Activated naive CD8-positive, alpha-beta T cell treated with anti-CD3 and anti-CD28 coated beads, Interleukin-2, amount 10 ng/mL, durations not matched to agents 7 days and 5 days (primary cell): ENCODE measurements around the gene TOP3B. TPM values are rescaled to one million over a fixed set of nuclear protein-coding genes. Genes with fewer than 3 reads are reported as not detected.
A peak's percentile ranks its signal among the peaks of the same experiment; 100 is the strongest.

Experiments
- ATAC-seq: fragments of 150-1000 bp; cut with Tn5 transposase; one replicate; pipeline ENCODE4 v1.10.0; 2021; ENCODE audit warnings: low read depth, moderate library complexity
- POLR2A ChIA-PET: fragments of 350-600 bp; sonication (Branson Sonifier 250); formaldehyde crosslinking; loops from one replicate; lab custom pipeline; 2021; ENCODE audit warnings: antibody characterized with exemption; lab: Charles Lee
- DNase-seq: peaks from one replicate; pipeline ENCODE4 v3.0.0; 2021
- H3K27ac Mint-ChIP-seq: one replicate; pipeline ENCODE4 v1.8.0; 2022; ENCODE audit warnings: mild to moderate bottlenecking, mixed read lengths
- H3K27me3 Mint-ChIP-seq: one replicate; pipeline ENCODE4 v1.8.0; 2022; ENCODE audit warnings: mild to moderate bottlenecking, moderate library complexity, mixed read lengths
- H3K36me3 Mint-ChIP-seq: one replicate; pipeline ENCODE4 v1.8.0; 2021; ENCODE audit warnings: mild to moderate bottlenecking, mixed read lengths
- H3K4me1 Mint-ChIP-seq: one replicate; pipeline ENCODE4 v1.8.0; 2021; ENCODE audit warnings: mixed read lengths
- H3K4me3 Mint-ChIP-seq: one replicate; pipeline ENCODE4 v1.8.0; 2022; ENCODE audit warnings: mild to moderate bottlenecking, moderate library complexity, mixed read lengths
- H3K9me3 Mint-ChIP-seq: one replicate; pipeline ENCODE4 v1.8.0; 2021; ENCODE audit warnings: mixed read lengths
- total RNA-seq, 2 experiments: library from RNA; stranded (reverse); gene quantifications; one replicate each; pipeline ENCODE4 v1.2.3, GENCODE V29; 2021

TOP3B gene
- total RNA-seq, 2 experiments from 2014 or later: 45.6 to 56.6 TPM

- DNase-seq (peak; percentile 95), ATAC-seq (peak; percentile 98)
- no peaks in the 10 kb centered on the region for H3K36me3 Mint-ChIP-seq
- no peaks in the 10 kb centered on the region for H3K27me3 Mint-ChIP-seq
- H3K4me3 Mint-ChIP-seq: peak overlapping the region; percentile 84
- no peaks in the 10 kb centered on the region for H3K9me3 Mint-ChIP-seq
- POLR2A ChIA-PET: interaction anchor here (1.7 to 2.2 kb wide), 2 partner anchors 15 to 203 kb away, joined by 5 to 8 read pairs; partner anchors contain the start of genes PPM1F and YPEL1
- H3K27ac Mint-ChIP-seq: peak overlapping the region; percentile 81
- H3K4me1 Mint-ChIP-seq: peaks cover 46% of the 10 kb centered on the region
Measured at GRCh38 chr22:21938071-21938822, 44.3 kb downstream of the TOP3B start.

GRCh38 chr22:21937821-21938070 is 44.8 kb downstream of the TOP3B start:
- Mint-ChIP-seq H3K4me3 (peak overlapping the region; percentile 84), H3K27me3 (no peaks in the 10 kb centered on the region), H3K36me3 (no peaks in the 10 kb centered on the region), H3K9me3 (no peaks in the 10 kb centered on the region), H3K4me1 (peaks cover 43% of the 10 kb centered on the region), H3K27ac (peak overlapping the region; percentile 81)
- POLR2A ChIA-PET: interaction anchor here (1.7 to 2.2 kb wide), 2 partner anchors 15 to 202 kb away, joined by 5 to 8 read pairs; partner anchors contain the start of genes PPM1F and YPEL1
- no peak for ATAC-seq
- DNase-seq: no peak

DNA sequence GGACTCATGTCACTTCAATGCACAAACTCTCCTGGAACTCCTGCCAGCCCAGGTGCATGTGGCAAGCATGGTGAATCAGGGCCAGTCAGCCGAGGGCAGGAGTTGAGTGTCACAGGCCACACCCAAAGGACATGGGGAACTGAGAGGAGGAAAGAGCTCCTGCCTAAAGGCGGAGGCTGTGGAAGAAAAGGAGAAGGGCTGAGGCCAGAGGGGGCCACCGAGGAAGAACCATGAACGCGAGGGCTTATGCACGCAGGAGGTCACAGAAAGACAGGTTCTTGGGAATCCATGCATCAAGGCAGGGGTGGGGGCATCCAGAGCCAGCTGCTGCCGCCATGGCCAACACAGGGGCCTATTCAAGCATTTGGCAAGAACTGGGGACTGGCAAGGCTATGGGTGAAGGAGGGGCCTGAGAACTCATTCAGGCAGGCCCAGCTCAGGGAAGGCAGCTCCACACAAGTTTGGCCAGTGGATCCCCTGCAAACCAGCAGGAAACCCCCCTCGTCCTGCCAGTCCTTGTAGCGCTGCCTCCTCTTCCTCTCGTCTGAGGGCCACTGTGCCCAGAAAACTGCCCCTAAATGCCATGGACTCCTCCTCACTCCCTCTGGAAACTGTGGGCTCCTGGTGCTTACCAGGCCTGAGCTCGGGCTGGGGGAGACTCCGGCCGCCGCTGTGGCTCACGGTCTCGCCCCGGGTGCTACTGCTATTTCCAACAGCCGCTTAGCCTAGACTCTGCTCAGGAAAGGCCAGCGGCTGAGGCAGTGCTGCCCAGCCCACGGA is 45.4 kb downstream of the TOP3B start:
- no peaks in the 10 kb centered on the region for H3K9me3 Mint-ChIP-seq
- H3K36me3 Mint-ChIP-seq: no peaks in the 10 kb centered on the region
- no peaks in the 10 kb centered on the region for H3K27me3 Mint-ChIP-seq
- ATAC-seq: no peak
- peak overlapping the region; percentile 31 for H3K27ac Mint-ChIP-seq
- DNase-seq: no peak
- no peak overlapping the region for H3K4me3 Mint-ChIP-seq
- H3K4me1 Mint-ChIP-seq: peaks cover 39% of the 10 kb centered on the region
- POLR2A ChIA-PET: interaction anchor here (0.5 to 2.2 kb wide), 4 partner anchors 13 to 202 kb away, joined by 3 to 8 read pairs (median 4); partner anchors contain the start of genes PPM1F and YPEL1

DNA sequence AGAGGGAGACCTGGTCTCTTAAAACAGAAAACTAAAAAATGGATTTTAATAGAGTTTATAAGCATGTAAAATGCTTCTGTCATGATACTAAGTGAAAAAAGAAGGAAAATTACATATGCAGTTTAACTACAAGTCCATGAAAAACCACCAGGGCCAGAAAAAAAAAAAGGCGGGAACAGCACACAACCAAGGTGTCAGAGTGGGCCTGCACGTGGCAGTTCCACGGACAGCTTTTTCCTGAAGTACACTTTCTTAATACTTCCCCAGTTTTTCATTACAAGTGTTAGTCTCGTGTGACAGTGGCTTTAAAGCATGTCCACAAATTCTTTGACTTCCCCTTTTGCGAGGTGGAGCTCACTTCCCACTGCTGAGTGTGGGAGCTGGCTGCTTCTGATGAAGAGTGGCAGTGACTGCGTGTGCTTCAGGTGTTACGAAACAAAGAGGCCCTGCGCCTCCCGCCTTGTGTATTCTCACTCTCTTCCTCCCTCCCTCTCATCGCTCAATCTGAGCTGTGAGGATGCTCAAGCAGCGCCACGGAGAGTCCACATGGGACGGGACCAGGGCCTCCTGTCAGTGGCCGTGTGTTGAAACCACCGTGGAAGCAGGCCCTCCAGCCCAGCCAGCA is 46.3 kb downstream of the TOP3B start:
- H3K4me3 Mint-ChIP-seq: no peak overlapping the region
- POLR2A ChIA-PET: interaction anchor here (1.5 to 2.2 kb wide), 2 partner anchors 16 to 201 kb away, joined by 4 to 5 read pairs; partner anchors contain the start of genes PPM1F and YPEL1

DNA sequence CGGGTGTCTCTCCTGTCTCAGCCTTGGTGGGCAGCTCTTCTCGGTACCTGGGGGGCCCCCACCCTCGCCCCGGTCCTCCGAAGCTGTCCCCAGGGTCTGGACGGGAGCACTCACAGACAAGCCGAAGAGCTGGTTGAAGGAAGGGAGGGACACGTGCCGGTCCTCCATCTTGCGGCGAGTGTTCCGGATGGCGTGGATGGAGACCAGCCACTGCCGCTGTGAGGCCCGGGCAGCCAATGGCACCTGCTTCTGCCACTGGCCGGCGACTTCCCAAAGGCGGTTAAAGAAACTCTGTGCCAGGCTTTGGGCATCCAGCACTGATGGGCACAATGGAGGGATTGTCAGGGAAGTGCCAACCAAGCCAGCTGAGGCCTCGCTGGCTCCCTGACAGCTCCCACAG is 48.7 kb downstream of the TOP3B start:
- H3K9me3 Mint-ChIP-seq: no peaks in the 10 kb centered on the region
- H3K27me3 Mint-ChIP-seq: no peaks in the 10 kb centered on the region
- ATAC-seq (no peak), DNase-seq (no peak)
- peaks cover 14% of the 10 kb centered on the region for H3K4me1 Mint-ChIP-seq
- H3K36me3 Mint-ChIP-seq: no peaks in the 10 kb centered on the region
- H3K4me3 Mint-ChIP-seq: no peak overlapping the region
- H3K27ac Mint-ChIP-seq: no peak overlapping the region
- POLR2A ChIA-PET: no interaction called here

More for the DNA sequence above, 46.3 kb downstream of the TOP3B start:
- no peaks in the 10 kb centered on the region for H3K9me3 Mint-ChIP-seq
- no peak for DNase-seq
- H3K27ac Mint-ChIP-seq: no peak overlapping the region
- H3K36me3 Mint-ChIP-seq: no peaks in the 10 kb centered on the region
- no peak for ATAC-seq
- peaks cover 32% of the 10 kb centered on the region for H3K4me1 Mint-ChIP-seq
- no peaks in the 10 kb centered on the region for H3K27me3 Mint-ChIP-seq

DNA sequence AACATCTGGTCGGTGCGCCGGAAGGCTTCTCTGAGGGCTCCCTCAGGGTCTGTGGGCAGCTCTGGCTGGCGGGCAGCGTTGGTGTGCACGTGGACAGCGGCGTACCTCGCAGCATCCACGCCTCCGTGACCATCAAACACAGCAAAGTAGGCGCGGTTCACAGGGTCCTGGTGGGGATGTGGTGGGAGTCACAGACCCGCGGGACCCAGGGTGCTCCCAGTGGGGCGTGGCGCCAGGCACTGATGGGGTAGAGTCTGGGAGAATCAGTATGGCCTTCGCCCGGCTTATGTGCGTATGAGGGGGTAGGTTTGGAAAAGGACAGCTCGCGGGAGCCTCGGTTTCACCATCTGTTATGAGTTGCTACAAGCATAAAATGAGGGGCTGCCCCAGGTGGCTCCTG is 49.2 kb downstream of the TOP3B start:
- H3K4me3 Mint-ChIP-seq: no peak overlapping the region
- H3K27me3 Mint-ChIP-seq: no peaks in the 10 kb centered on the region
- ATAC-seq: no peak

GRCh38 chr22:21932347-21932746 is 50.2 kb downstream of the TOP3B start:
- H3K27me3 Mint-ChIP-seq: no peaks in the 10 kb centered on the region
- POLR2A ChIA-PET: no interaction called here
- no peak overlapping the region for H3K4me3 Mint-ChIP-seq
- no peak for DNase-seq
- no peaks in the 10 kb centered on the region for H3K9me3 Mint-ChIP-seq
- no peak overlapping the region for H3K27ac Mint-ChIP-seq
- no peaks in the 10 kb centered on the region for H3K36me3 Mint-ChIP-seq
- H3K4me1 Mint-ChIP-seq: peaks cover 4% of the 10 kb centered on the region
- ATAC-seq: no peak

More for the DNA sequence above, 49.2 kb downstream of the TOP3B start:
- Mint-ChIP-seq H3K4me1 (peaks cover 12% of the 10 kb centered on the region), H3K9me3 (no peaks in the 10 kb centered on the region), H3K36me3 (no peaks in the 10 kb centered on the region), H3K27ac (no peak overlapping the region)
- DNase-seq: no peak
- POLR2A ChIA-PET: no interaction called here

DNA sequence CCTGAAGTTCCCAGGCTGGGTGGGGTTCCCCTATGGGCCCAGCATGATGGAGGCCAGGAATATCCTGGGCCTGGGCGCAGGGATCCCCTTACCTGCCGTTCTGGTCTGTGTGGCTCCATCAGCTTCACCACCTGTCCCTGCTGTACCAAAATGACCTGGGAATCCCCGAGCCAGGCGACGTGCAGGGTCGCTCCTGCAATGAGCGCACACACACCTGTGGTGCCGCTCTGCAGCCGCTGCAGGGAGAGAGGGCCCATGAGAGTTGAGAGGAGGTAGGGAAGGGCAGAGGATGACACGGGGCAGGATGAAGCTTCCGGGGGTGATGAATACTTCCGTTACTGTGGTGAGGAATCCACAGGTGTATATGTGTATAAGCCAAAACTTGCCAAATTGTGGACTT is 51.5 kb downstream of the TOP3B start:
- POLR2A ChIA-PET: no interaction called here
- H3K9me3 Mint-ChIP-seq: no peaks in the 10 kb centered on the region

GRCh38 chr22:21929253-21929652 is 53.3 kb downstream of the TOP3B start:
- H3K27ac Mint-ChIP-seq: no peak overlapping the region
- H3K9me3 Mint-ChIP-seq: no peaks in the 10 kb centered on the region
- no peak overlapping the region for H3K4me3 Mint-ChIP-seq
- POLR2A ChIA-PET: no interaction called here
- H3K4me1 Mint-ChIP-seq: peaks cover 4% of the 10 kb centered on the region
- ATAC-seq (no peak), DNase-seq (no peak)
- no peaks in the 10 kb centered on the region for H3K27me3 Mint-ChIP-seq
- no peaks in the 10 kb centered on the region for H3K36me3 Mint-ChIP-seq

More for the DNA sequence above, 51.5 kb downstream of the TOP3B start:
- no peak overlapping the region for H3K27ac Mint-ChIP-seq
- H3K4me3 Mint-ChIP-seq: no peak overlapping the region
- DNase-seq (no peak), ATAC-seq (no peak)
- H3K27me3 Mint-ChIP-seq: no peaks in the 10 kb centered on the region
- H3K4me1 Mint-ChIP-seq: peaks cover 4% of the 10 kb centered on the region
- H3K36me3 Mint-ChIP-seq: no peaks in the 10 kb centered on the region

DNA sequence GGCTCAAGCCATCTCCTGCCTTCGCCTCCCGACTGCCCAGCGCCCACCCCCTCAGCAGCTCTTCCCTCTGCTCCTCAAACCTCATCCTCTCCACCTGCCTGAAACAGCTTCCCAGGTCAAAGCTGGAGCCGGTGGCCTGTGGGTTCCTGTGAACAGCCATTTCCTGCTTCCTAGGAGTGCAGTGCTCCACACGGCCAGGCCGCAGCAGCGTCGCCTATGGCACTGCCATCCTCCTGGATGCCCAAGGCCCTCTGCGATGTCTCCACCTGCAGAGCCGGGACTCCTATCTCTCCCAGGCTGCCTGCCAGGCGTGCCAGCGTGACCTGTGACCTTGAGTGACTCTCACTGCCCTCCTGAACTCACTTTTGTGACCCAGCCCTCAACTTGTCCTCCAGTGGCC is 54.5 kb downstream of the TOP3B start:
- ATAC-seq (no peak), DNase-seq (no peak)
- no peaks in the 10 kb centered on the region for H3K9me3 Mint-ChIP-seq
- H3K4me3 Mint-ChIP-seq: no peak overlapping the region
- H3K27me3 Mint-ChIP-seq: no peaks in the 10 kb centered on the region
- H3K4me1 Mint-ChIP-seq: peaks cover 4% of the 10 kb centered on the region
- no peak overlapping the region for H3K27ac Mint-ChIP-seq
- H3K36me3 Mint-ChIP-seq: no peaks in the 10 kb centered on the region
- POLR2A ChIA-PET: no interaction called here

DNA sequence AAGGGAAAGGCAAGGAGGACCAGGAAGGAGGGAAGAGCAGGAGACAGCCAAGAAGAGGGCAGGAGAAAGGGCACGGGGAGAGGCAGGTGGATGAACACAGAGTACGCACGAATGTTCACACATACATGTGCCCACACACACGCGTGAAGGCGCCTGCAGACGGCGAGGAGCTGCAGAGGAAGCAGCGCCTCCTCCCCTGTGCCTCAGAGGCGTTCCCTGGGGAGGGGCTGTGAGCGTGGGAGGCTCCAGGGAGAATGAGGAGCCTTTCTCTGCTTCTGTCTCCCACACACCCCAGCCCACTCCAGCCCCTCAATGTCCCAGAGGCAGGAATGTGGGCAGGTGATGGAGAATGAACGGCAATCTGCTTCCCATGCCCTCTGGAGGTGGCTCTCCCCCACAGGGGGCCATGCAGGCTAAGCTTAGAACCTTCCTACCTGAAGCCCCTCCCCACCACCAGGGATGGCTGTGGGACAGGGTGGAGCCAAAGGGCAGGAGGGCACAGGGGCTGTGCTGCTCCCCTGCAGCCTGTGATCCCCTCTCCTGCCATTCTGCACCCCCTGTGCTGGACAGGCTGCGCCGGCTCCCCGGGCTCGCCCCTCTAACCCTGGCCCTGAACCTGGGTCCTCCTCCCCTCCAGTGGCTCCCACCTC is 55.3 kb downstream of the TOP3B start:
- no peaks in the 10 kb centered on the region for H3K9me3 Mint-ChIP-seq
- H3K4me3 Mint-ChIP-seq: no peak overlapping the region
- H3K4me1 Mint-ChIP-seq: peaks cover 4% of the 10 kb centered on the region
- no peaks in the 10 kb centered on the region for H3K27me3 Mint-ChIP-seq
- ATAC-seq (no peak), DNase-seq (no peak)
- H3K27ac Mint-ChIP-seq: no peak overlapping the region
- POLR2A ChIA-PET: no interaction called here
- no peaks in the 10 kb centered on the region for H3K36me3 Mint-ChIP-seq

- no peaks in the 10 kb centered on the region for H3K36me3 Mint-ChIP-seq
- peaks cover 4% of the 10 kb centered on the region for H3K4me1 Mint-ChIP-seq
- H3K27ac Mint-ChIP-seq: no peak overlapping the region
- H3K9me3 Mint-ChIP-seq: no peaks in the 10 kb centered on the region
- POLR2A ChIA-PET: no interaction called here
- DNase-seq (no peak), ATAC-seq (no peak)
- no peak overlapping the region for H3K4me3 Mint-ChIP-seq
- no peaks in the 10 kb centered on the region for H3K27me3 Mint-ChIP-seq
Measured at GRCh38 chr22:21926728-21927127, 55.9 kb downstream of the TOP3B start.

- no peaks in the 10 kb centered on the region for H3K9me3 Mint-ChIP-seq
Measured at GRCh38 chr22:21923163-21923561, 59.4 kb downstream of the TOP3B start.

More at GRCh38 chr22:21923163-21923561, 59.4 kb downstream of the TOP3B start:
- H3K36me3 Mint-ChIP-seq: no peaks in the 10 kb centered on the region
- ATAC-seq: no peak
- no peak for DNase-seq
- POLR2A ChIA-PET: no interaction called here
- H3K4me1 Mint-ChIP-seq: no peaks in the 10 kb centered on the region
- no peak overlapping the region for H3K27ac Mint-ChIP-seq
- H3K4me3 Mint-ChIP-seq: no peak overlapping the region
- no peaks in the 10 kb centered on the region for H3K27me3 Mint-ChIP-seq
